DND-41 (cell line): ENCODE results near the gene RNF220.

ENCODE experiments used
- ATAC-seq: fragments of 200-7000 bp; cut with Tn5 transposase; 3 replicates; pipeline ENCODE4 v1.9.1; 2021; ENCODE audit warnings: low read depth; ENCODE audit not compliant: insufficient read depth
- DNase-seq: peaks from one replicate; pipeline ENCODE4 v3.0.0-alpha.2; 2020
- H2AFZ ChIP-seq: 2 replicates; pipeline ENCODE4 v1.6.0; 2012; ENCODE audit warnings: low read depth, low read length
- H3K27ac ChIP-seq: 2 replicates; pipeline ENCODE4 v1.5.1; 2012; ENCODE audit warnings: low read length, inconsistent platforms
- H3K27me3 ChIP-seq: fragments of 200-600 bp; sonication (generic); 2 replicates; pipeline ENCODE4 v1.6.0; 2012; ENCODE audit warnings: low read length, mild to moderate bottlenecking, inconsistent platforms; ENCODE audit not compliant: insufficient read depth, poor library complexity
- H3K36me3 ChIP-seq: 2 replicates; pipeline ENCODE4 v1.5.1; 2012; ENCODE audit warnings: low read length, inconsistent platforms; ENCODE audit not compliant: insufficient read depth
- H3K4me1 ChIP-seq: 2 replicates; pipeline ENCODE4 v1.5.1; 2012; ENCODE audit warnings: mild to moderate bottlenecking, low read length; ENCODE audit not compliant: insufficient read depth
- H3K4me2 ChIP-seq: 2 replicates; pipeline ENCODE4 v1.6.0; 2012; ENCODE audit warnings: mild to moderate bottlenecking, moderate library complexity, low read length, inconsistent platforms; ENCODE audit not compliant: insufficient read depth
- H3K4me3 ChIP-seq, 2 experiments: fragments of 200-600 bp in 1 of 2; shearing (Covaris generic) in 1 of 2; 2 replicates each; pipeline ENCODE4 v1.5.1; 2012 to 2016; ENCODE audit warnings: inconsistent platforms in 2 of 2, low read length in 2 of 2, mild to moderate bottlenecking in 2 of 2, low read depth in 1 of 2, moderate library complexity in 1 of 2
- H3K79me2 ChIP-seq: 2 replicates; pipeline ENCODE4 v1.6.0; 2012; ENCODE audit warnings: low read length, inconsistent platforms; ENCODE audit not compliant: insufficient read depth
- H3K9ac ChIP-seq: 2 replicates; pipeline ENCODE4 v1.6.0; 2012; ENCODE audit warnings: low read depth, mild to moderate bottlenecking, inconsistent platforms, low read length, moderate library complexity
- H3K9me3 ChIP-seq: 2 replicates; pipeline ENCODE4 v1.5.1; 2012; ENCODE audit warnings: low read length, moderate library complexity, mild to moderate bottlenecking, inconsistent platforms; ENCODE audit not compliant: insufficient read depth, severe bottlenecking
- H4K20me1 ChIP-seq: 2 replicates; pipeline ENCODE4 v1.6.0; 2012; ENCODE audit warnings: low read length; ENCODE audit not compliant: insufficient read depth
- CTCF ChIP-seq: IDR thresholded peaks from 2 replicates; pipeline ENCODE4 v1.5.1; 2012; ENCODE audit warnings: borderline replicate concordance, low read length, moderate library complexity, mild to moderate bottlenecking; ENCODE audit not compliant: poor library complexity, severe bottlenecking; ENCODE audit errors: extremely low read depth
- EZH2 ChIP-seq: IDR thresholded peaks from 3 replicates; pipeline ENCODE4 v1.6.1; 2012; ENCODE audit warnings: borderline replicate concordance, low read depth, mild to moderate bottlenecking, moderate library complexity, low read length, inconsistent platforms; ENCODE audit not compliant: severe bottlenecking

The RNF220 gene

GRCh38 chr1:44505210-44505993 lies 100.3 kb downstream of the RNF220 start:
- Histone ChIP-seq H3K4me1 (no peaks in the 10 kb centered on the region), H4K20me1 (no peaks in the 10 kb centered on the region), H2AFZ (no peak overlapping the region), H3K27ac (no peak overlapping the region), H3K79me2 (no peaks in the 10 kb centered on the region), H3K9ac (no peak overlapping the region), H3K4me3 (no peak overlapping the region), H3K4me2 (no peak overlapping the region), H3K36me3 (no peaks in the 10 kb centered on the region), H3K9me3 (no peaks in the 10 kb centered on the region), H3K27me3 (peaks cover 3% of the 10 kb centered on the region)
- DNase-seq (no peak), ATAC-seq (no peak)
- no peak for TF ChIP-seq CTCF
- TF ChIP-seq EZH2: no peak

DNA sequence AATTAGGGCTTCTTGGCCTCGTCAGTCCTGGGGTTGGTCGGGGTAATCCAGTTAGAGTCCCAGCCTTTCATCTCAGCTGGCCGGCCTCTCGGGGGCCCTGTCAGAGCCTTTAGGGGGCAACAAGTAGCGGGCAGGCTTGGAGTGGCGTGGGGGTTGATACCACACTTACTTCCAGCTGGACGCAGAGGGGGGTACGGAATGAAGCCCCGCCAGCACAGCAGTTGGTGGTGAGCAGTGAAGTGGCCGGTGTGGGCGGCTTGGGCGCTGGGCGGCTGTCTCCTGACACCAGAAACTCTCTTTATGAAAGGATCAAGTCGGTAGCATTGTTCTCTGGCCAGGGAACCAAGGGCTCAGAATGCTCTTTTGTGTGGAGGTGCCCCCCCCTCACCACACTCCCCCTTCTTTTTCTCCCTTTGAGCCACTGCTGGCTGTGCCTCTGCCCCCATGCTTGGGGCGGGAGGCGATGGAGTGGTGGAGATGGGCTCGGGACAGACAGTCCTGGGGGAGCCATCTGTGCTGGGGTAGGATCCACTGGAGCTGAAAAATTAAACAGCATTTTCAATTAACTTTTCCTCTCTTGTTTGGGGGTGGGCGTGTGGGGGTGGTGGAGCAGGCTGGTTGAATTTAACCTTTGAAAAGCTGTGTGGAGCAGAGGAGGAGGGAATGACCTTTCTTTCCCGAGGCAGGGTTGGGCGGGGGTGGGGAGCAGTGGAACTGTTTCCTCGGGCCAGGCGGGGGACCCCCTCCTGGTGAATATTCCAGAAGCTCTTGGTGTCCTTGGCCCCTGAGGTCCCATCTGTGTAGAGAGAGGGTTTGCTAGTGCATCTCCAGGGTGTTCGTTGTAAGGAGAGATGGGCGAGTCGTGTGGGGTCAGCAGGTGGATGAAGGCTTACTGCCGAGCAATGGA lies 102.7 kb downstream of the RNF220 start:
- no peaks in the 10 kb centered on the region for H3K4me1 ChIP-seq
- H3K36me3 ChIP-seq: no peaks in the 10 kb centered on the region
- H3K4me2 ChIP-seq: no peak overlapping the region
- H3K9ac ChIP-seq: no peak overlapping the region
- no peaks in the 10 kb centered on the region for H3K79me2 ChIP-seq
- TF ChIP-seq EZH2: no peak
- no peak for TF ChIP-seq CTCF
- no peak overlapping the region for H3K4me3 ChIP-seq
- no peak overlapping the region for H2AFZ ChIP-seq
- no peak for DNase-seq
- no peaks in the 10 kb centered on the region for H4K20me1 ChIP-seq
- H3K9me3 ChIP-seq: no peaks in the 10 kb centered on the region
- ATAC-seq: no peak
- H3K27me3 ChIP-seq: peaks cover 6% of the 10 kb centered on the region
- H3K27ac ChIP-seq: no peak overlapping the region

GRCh38 chr1:44508397-44508745 lies 103.3 kb downstream of the RNF220 start:
- Histone ChIP-seq H3K4me3 (no peak overlapping the region), H3K9me3 (no peaks in the 10 kb centered on the region), H3K27ac (no peak overlapping the region), H3K4me2 (no peak overlapping the region), H3K27me3 (peaks cover 6% of the 10 kb centered on the region), H4K20me1 (no peaks in the 10 kb centered on the region), H3K4me1 (no peaks in the 10 kb centered on the region), H3K36me3 (no peaks in the 10 kb centered on the region), H3K79me2 (no peaks in the 10 kb centered on the region), H3K9ac (no peak overlapping the region), H2AFZ (no peak overlapping the region)
- TF ChIP-seq EZH2: no peak
- TF ChIP-seq CTCF: no peak
- DNase-seq (no peak), ATAC-seq (no peak)
